HepG2 (cell line): ENCODE results near the gene HYAL2. TPM values are rescaled to one million over a fixed set of nuclear protein-coding genes. Genes with fewer than 3 reads are reported as not detected.
A peak's percentile ranks its signal among the peaks of the same experiment; 100 is the strongest.

Experiments
- CEBPG ChIP-seq: IDR thresholded peaks from 2 replicates; pipeline ENCODE4 v1.6.1; 2016
- ELF1 ChIP-seq: sonication (generic); formaldehyde crosslinking; IDR thresholded peaks from 2 replicates; pipeline ENCODE4 v1.4.0; 2020; ENCODE audit warnings: missing genetic modification reagents
- FIP1L1 ChIP-seq: fragments of 200-400 bp; formaldehyde crosslinking; IDR thresholded peaks from 2 replicates; pipeline ENCODE4 v1.6.1; 2018; ENCODE audit warnings: low read depth, mild to moderate bottlenecking, low read length, moderate library complexity, borderline replicate concordance; ENCODE audit not compliant: insufficient read depth
- FOXC1 ChIP-seq: sonication (generic); formaldehyde crosslinking; IDR thresholded peaks from 2 replicates; pipeline ENCODE4 v1.8.0; 2022; ENCODE audit warnings: mild to moderate bottlenecking, missing genetic modification reagents, borderline replicate concordance
- GABPA ChIP-seq, 2 experiments: IDR thresholded peaks; 2 replicates each; pipeline ENCODE4 v1.6.1; 2011 to 2016; ENCODE audit warnings: low read depth in 2 of 2, low read length in 1 of 2, missing biosample characterization in 1 of 2, missing genetic modification characterization in 1 of 2
- HHEX ChIP-seq: IDR thresholded peaks from 2 replicates; pipeline ENCODE4 v1.6.1; 2016; ENCODE audit warnings: control low read depth
- KDM4B ChIP-seq: sonication (generic); formaldehyde crosslinking; IDR thresholded peaks from 2 replicates; pipeline ENCODE4 v1.4.0; 2020; ENCODE audit warnings: missing genetic modification reagents
- MIER3 ChIP-seq: IDR thresholded peaks from 2 replicates; pipeline ENCODE4 v1.6.1; 2016; ENCODE audit warnings: missing compliant biosample characterization, borderline replicate concordance
- MTF1 ChIP-seq: sonication (generic); formaldehyde crosslinking; IDR thresholded peaks from 2 replicates; pipeline ENCODE4 v1.5.0; 2020; ENCODE audit warnings: missing genetic modification reagents
- NFATC3 ChIP-seq: sonication (generic); formaldehyde crosslinking; IDR thresholded peaks from 2 replicates; pipeline ENCODE4 v1.5.1; 2020; ENCODE audit warnings: mild to moderate bottlenecking, missing genetic modification reagents
- NR1H2 ChIP-seq: sonication (generic); formaldehyde crosslinking; IDR thresholded peaks from 2 replicates; pipeline ENCODE4 v1.8.1; 2022; ENCODE audit warnings: low read depth, missing genetic modification reagents, borderline replicate concordance
- ZMYM3 ChIP-seq: sonication (generic); formaldehyde crosslinking; IDR thresholded peaks from 2 replicates; pipeline ENCODE4 v1.5.1; 2020; ENCODE audit warnings: mild to moderate bottlenecking, missing genetic modification reagents
- ZNF441 ChIP-seq: sonication (generic); formaldehyde crosslinking; IDR thresholded peaks from 2 replicates; pipeline ENCODE4 v1.7.0; 2021; ENCODE audit warnings: missing genetic modification reagents, borderline replicate concordance
- ZNF781 ChIP-seq: sonication (generic); formaldehyde crosslinking; IDR thresholded peaks from 2 replicates; pipeline ENCODE4 v1.5.1; 2020; ENCODE audit warnings: borderline replicate concordance, mild to moderate bottlenecking, missing genetic modification reagents; ENCODE audit errors: not compliant biosample characterization
- ZNF841 ChIP-seq: sonication (generic); formaldehyde crosslinking; IDR thresholded peaks from 2 replicates; pipeline ENCODE4 v1.8.1; 2023; ENCODE audit warnings: missing genetic modification reagents, borderline replicate concordance
- polyA plus RNA-seq, 8 experiments: library from polyadenylated mRNA; depleted of rRNA in 3 of 8; stranded (reverse) in 7 of 8; unstranded in 1 of 8; fragments of >200 nt; fragmentation: Illumina TruSeq in 4 of 8; extraction: Trizol in 4 of 8; gene quantifications; 2 replicates each; pipeline versions ENCODE4 v1.2.1 to v1.2.3, GENCODE V29; 2011 to 2016; ENCODE audit warnings: low read depth in 4 of 8, missing spikeins in 1 of 8, mixed read lengths in 1 of 8; ENCODE audit not compliant: insufficient read depth in 1 of 8
- total RNA-seq, 5 experiments: library from RNA; depleted of rRNA; stranded (reverse); fragments of >200 nt; fragmentation: Illumina TruSeq; extraction: Trizol; gene quantifications; 2 replicates each; pipeline ENCODE4 v1.2.3, GENCODE V29; 2016; ENCODE audit warnings: low read depth in 1 of 5
- TF ChIP-seq, protein P1 (sequence below): IDR thresholded peaks from 2 replicates; pipeline ENCODE4 v1.6.1; 2016; ENCODE audit warnings: mild to moderate bottlenecking, missing biosample characterization, missing genetic modification reagents
- TF ChIP-seq, protein P2 (sequence below): sonication (generic); formaldehyde crosslinking; IDR thresholded peaks from 2 replicates; pipeline ENCODE4 v1.4.0; 2020; ENCODE audit warnings: missing genetic modification reagents, borderline replicate concordance
- TF ChIP-seq, protein P3 (sequence below): sonication (generic); formaldehyde crosslinking; IDR thresholded peaks from 2 replicates; pipeline ENCODE4 v1.8.0; 2022; ENCODE audit warnings: mild to moderate bottlenecking, missing genetic modification reagents, borderline replicate concordance
- TF ChIP-seq, protein P4 (sequence below): sonication (generic); formaldehyde crosslinking; IDR thresholded peaks from 2 replicates; pipeline ENCODE4 v1.8.1; 2023; ENCODE audit warnings: missing genetic modification reagents, inconsistent platforms, borderline replicate concordance
- TF ChIP-seq, protein P5 (sequence below): sonication (generic); formaldehyde crosslinking; IDR thresholded peaks from 2 replicates; pipeline ENCODE4 v1.5.0; 2020; ENCODE audit warnings: mild to moderate bottlenecking, missing genetic modification reagents, borderline replicate concordance

HYAL2 gene
- total and polyA plus RNA-seq, 2 of the 13 experiments (the other 11 are each of a cell fraction or from before 2014, with no cell fraction given), result 76.2 to 102 TPM

DNA sequence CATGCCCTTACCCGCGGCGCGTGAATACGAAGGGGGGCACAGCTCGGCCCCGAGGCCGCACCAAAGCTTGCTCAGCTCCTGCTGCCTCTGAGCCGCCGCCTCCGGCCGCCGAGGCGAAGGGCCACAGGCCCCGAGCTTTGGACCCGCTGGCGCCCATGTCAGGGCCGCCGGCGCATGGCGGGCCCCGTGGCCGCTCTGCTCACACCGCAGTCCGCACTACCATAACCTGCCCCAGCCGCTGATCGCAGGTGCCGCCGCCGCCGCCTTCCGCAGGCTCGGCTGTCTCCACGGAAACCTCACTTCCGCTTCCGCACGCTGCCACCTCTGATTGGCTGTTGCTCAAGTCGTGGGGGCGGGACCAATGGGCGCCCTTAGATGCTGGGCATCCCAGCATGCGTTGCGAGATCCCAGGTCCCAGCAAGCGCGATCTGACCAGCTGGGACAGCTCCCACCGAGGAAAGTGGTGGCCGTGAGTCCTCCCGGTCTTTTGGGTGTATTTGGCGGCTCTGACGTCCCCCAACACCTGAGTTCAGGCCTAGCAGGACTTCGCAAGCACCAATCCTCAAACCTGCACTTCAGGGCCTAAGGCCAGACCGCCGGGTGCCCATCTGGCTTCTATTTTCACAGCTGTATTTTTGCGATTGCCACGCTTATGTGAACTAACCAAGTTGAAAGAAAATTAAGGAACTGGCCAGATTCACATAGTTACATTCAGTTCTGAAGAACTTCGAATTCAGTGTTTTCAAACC, 5.6 kb upstream of the HYAL2 start, which contains the start of gene TUSC2 (continued):
- TF ChIP-seq NFATC3 (CRISPR knock-in tag) (no peak), GABPA (IDR thresholded peaks at IDR 0.05; ENCODE audit: low read depth, low read length) (no peak), GABPA (CRISPR knock-in tag; IDR thresholded peaks at IDR 0.05; ENCODE audit: low read depth) (peak; percentile 95), ZMYM3 (no peak), NR1H2 (CRISPR knock-in tag) (no peak), ZNF781 (CRISPR knock-in tag) (peak; percentile 16), KDM4B (peak; percentile 68; the same call in 1 of the 2 replicates), MTF1 (CRISPR knock-in tag) (peak; percentile 7; the same call in 1 of the 2 replicates), ZNF441 (CRISPR knock-in tag) (no peak), FOXC1 (CRISPR knock-in tag) (no peak), FIP1L1 (0 out of 2 replicates have a peak, but pooled peaks have one; percentile 61), ZNF841 (CRISPR knock-in tag) (no peak), ELF1 (peak; percentile 92), MIER3 (CRISPR knock-in tag) (no peak; the same call in 1 of the 2 replicates), CEBPG (CRISPR knock-in tag) (peak; percentile 51; the same call in 1 of the 2 replicates), HHEX (CRISPR knock-in tag) (no peak)
- TF ChIP-seq, protein P1, sequence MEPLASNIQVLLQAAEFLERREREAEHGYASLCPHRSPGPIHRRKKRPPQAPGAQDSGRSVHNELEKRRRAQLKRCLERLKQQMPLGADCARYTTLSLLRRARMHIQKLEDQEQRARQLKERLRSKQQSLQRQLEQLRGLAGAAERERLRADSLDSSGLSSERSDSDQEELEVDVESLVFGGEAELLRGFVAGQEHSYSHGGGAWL (CRISPR knock-in tag), result peak; percentile 26; the same call in 1 of the 2 replicates
- TF ChIP-seq, protein P2, sequence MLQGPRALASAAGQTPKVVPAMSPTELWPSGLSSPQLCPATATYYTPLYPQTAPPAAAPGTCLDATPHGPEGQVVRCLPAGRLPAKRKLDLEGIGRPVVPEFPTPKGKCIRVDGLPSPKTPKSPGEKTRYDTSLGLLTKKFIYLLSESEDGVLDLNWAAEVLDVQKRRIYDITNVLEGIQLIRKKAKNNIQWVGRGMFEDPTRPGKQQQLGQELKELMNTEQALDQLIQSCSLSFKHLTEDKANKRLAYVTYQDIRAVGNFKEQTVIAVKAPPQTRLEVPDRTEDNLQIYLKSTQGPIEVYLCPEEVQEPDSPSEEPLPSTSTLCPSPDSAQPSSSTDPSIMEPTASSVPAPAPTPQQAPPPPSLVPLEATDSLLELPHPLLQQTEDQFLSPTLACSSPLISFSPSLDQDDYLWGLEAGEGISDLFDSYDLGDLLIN (CRISPR knock-in tag), result peak; percentile 36; the same call in 1 of the 2 replicates
- TF ChIP-seq, protein P3, sequence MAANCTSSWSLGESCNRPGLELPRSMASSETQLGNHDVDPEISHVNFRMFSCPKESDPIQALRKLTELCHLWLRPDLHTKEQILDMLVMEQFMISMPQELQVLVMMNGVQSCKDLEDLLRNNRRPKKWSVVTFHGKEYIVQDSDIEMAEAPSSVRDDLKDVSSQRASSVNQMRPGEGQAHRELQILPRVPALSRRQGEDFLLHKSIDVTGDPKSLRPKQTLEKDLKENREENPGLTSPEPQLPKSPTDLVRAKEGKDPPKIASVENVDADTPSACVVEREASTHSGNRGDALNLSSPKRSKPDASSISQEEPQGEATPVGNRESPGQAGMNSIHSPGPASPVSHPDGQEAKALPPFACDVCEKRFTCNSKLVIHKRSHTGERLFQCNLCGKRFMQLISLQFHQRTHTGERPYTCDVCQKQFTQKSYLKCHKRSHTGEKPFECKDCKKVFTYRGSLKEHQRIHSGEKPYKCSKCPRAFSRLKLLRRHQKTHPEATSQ (CRISPR knock-in tag), result no peak
- TF ChIP-seq, protein P4, sequence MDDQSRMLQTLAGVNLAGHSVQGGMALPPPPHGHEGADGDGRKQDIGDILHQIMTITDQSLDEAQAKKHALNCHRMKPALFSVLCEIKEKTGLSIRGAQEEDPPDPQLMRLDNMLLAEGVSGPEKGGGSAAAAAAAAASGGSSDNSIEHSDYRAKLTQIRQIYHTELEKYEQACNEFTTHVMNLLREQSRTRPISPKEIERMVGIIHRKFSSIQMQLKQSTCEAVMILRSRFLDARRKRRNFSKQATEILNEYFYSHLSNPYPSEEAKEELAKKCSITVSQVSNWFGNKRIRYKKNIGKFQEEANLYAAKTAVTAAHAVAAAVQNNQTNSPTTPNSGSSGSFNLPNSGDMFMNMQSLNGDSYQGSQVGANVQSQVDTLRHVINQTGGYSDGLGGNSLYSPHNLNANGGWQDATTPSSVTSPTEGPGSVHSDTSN (CRISPR knock-in tag), result 0 out of 2 replicates have a peak, but pooled peaks have one; percentile 49
- TF ChIP-seq, protein P5, sequence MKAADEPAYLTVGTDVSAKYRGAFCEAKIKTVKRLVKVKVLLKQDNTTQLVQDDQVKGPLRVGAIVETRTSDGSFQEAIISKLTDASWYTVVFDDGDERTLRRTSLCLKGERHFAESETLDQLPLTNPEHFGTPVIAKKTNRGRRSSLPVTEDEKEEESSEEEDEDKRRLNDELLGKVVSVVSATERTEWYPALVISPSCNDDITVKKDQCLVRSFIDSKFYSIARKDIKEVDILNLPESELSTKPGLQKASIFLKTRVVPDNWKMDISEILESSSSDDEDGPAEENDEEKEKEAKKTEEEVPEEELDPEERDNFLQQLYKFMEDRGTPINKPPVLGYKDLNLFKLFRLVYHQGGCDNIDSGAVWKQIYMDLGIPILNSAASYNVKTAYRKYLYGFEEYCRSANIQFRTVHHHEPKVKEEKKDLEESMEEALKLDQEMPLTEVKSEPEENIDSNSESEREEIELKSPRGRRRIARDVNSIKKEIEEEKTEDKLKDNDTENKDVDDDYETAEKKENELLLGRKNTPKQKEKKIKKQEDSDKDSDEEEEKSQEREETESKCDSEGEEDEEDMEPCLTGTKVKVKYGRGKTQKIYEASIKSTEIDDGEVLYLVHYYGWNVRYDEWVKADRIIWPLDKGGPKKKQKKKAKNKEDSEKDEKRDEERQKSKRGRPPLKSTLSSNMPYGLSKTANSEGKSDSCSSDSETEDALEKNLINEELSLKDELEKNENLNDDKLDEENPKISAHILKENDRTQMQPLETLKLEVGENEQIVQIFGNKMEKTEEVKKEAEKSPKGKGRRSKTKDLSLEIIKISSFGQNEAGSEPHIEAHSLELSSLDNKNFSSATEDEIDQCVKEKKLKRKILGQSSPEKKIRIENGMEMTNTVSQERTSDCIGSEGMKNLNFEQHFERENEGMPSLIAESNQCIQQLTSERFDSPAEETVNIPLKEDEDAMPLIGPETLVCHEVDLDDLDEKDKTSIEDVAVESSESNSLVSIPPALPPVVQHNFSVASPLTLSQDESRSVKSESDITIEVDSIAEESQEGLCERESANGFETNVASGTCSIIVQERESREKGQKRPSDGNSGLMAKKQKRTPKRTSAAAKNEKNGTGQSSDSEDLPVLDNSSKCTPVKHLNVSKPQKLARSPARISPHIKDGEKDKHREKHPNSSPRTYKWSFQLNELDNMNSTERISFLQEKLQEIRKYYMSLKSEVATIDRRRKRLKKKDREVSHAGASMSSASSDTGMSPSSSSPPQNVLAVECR (CRISPR knock-in tag), result peak; percentile 94
